ENCODE measurements around the gene AP5M1. TPM values are rescaled to one million over a fixed set of nuclear protein-coding genes. Genes with fewer than 3 reads are reported as not detected.

AP5M1 gene, protein sequence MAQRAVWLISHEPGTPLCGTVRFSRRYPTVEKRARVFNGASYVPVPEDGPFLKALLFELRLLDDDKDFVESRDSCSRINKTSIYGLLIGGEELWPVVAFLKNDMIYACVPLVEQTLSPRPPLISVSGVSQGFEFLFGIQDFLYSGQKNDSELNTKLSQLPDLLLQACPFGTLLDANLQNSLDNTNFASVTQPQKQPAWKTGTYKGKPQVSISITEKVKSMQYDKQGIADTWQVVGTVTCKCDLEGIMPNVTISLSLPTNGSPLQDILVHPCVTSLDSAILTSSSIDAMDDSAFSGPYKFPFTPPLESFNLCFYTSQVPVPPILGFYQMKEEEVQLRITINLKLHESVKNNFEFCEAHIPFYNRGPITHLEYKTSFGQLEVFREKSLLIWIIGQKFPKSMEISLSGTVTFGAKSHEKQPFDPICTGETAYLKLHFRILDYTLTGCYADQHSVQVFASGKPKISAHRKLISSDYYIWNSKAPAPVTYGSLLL
- total RNA-seq (2021) (18.5 and 28.3 TPM in 2 replicates), Bru-seq, nascent RNA (percentile 78 among the genes with signal in this experiment), BruChase-seq, experiment 1, labeled RNA remaining after a 2-hour chase (percentile 83 among the genes with signal in this experiment), BruChase-seq, experiment 2, labeled RNA remaining after a 6-hour chase (percentile 83 among the genes with signal in this experiment)
- long read RNA-seq, full-length matches to known transcripts: 24 of 31 reads
- long read RNA-seq, partial matches to known transcripts: 0 of 31 reads
- long read RNA-seq, other reads (novel, unspliced or antisense): 7 of 31 reads

DNA sequence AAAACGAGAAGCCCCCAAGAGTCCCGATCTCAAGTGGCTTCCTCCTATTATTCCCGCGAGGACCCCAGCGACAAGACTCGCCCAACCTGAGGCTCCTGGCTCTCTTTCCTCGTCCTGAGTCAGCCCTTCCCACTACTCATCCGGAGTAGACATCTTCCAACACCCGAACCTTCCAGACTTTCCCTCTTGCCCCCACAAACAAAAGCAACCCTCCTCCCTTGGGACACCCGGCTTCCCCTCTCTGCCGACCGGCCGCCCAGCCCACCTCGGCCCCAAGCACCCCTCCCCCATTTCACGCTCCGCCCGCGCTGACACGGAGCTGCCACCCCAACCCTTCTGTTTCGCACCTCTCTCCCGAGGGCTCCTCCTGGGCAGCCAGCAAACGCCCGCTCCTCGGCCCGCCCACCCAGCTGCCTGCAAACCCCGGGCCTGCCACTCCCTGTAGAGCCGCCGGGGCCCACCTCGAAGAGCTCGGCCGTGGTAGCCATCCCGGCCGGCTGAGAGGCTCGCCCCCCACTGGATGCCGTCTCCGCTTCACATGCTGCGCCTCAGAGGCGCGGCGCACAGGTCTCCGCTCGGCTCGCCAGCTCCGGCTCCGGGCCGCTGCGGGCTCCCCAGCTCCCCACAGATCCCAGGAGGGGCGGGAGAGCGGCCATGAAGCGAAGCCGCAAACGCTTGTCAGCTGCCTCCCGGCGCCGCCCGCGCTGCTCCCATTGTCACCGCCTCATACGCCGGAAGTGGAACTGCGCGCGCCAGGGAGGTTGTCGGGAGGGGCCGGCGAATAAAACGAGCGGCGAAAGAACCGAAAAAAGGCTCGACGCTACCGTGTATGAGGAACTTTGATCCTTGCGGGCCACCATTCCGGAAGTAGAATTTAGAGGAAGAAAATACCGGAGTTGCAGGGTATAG lies at the start of gene AP5M1, which contains the start of gene EXOC5:
Gene AP5M1 (plus strand): TSS at position 811 of the 909 bp plus-strand sequence. CDS start 344 bp downstream, outside the sequence.
Gene EXOC5 (minus strand): TSS at position 745 of the 909 bp plus-strand sequence. CDS start 257 bp downstream, at position 488.
- Histone ChIP-seq H3K4me2 (peak within 1 kb of the TSS; percentile 84), H3K4me1 (replicated peaks; ENCODE audit: insufficient read depth) (peaks cover 27% of the 10 kb centered on the region), H3K4me3 (peak within 1 kb of the TSS; percentile 83), H3K36me3 (ENCODE audit: low read depth) (0 out of 2 replicates have a peak, but pooled peaks cover under 1% of the 10 kb centered on the region), H3K9me2 (ENCODE audit: insufficient read depth) (no peaks in the 10 kb centered on the region), H3F3A (ENCODE audit: insufficient read depth, low read depth) (peaks cover 8% of the 10 kb centered on the region), H3K9me3 (ENCODE audit: insufficient read depth, low read depth) (no peaks in the 10 kb centered on the region), H2AFZ (peak within 1 kb of the TSS; percentile 94), H3K79me2 (ENCODE audit: low read depth) (peaks cover 81% of the 10 kb centered on the region), H4K20me1 (ENCODE audit: insufficient read depth) (no peaks in the 10 kb centered on the region; the same call in 1 of the 2 replicates), H3K27me3 (ENCODE audit: insufficient read depth, low read depth) (no peaks in the 10 kb centered on the region), H3K27ac (peak within 1 kb of the TSS; percentile 78)
- CTCF ChIA-PET: interaction anchor here (0.6 kb wide), 1 partner anchor 29 kb away, joined by 3 read pairs; no protein-coding TSS in a partner anchor
- POLR2A ChIA-PET (ENCODE audit: unreplicated experiment): interaction anchor here (0.6 kb wide), 1 partner anchor 31 kb away, joined by 6 read pairs; no protein-coding TSS in a partner anchor
- intact Hi-C loops (cut with micrococcal nuclease; ENCODE audit: unreplicated experiment): no loop called here
- TF ChIP-seq, protein P1, sequence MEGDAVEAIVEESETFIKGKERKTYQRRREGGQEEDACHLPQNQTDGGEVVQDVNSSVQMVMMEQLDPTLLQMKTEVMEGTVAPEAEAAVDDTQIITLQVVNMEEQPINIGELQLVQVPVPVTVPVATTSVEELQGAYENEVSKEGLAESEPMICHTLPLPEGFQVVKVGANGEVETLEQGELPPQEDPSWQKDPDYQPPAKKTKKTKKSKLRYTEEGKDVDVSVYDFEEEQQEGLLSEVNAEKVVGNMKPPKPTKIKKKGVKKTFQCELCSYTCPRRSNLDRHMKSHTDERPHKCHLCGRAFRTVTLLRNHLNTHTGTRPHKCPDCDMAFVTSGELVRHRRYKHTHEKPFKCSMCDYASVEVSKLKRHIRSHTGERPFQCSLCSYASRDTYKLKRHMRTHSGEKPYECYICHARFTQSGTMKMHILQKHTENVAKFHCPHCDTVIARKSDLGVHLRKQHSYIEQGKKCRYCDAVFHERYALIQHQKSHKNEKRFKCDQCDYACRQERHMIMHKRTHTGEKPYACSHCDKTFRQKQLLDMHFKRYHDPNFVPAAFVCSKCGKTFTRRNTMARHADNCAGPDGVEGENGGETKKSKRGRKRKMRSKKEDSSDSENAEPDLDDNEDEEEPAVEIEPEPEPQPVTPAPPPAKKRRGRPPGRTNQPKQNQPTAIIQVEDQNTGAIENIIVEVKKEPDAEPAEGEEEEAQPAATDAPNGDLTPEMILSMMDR (conservative IDR thresholded peaks at IDR 0.05): no peak
- no peak for TF ChIP-seq EZH2 (IDR thresholded peaks at IDR 0.05; ENCODE audit: low read depth)
- no TSS peak for BruUV-seq (replicated peaks)
- peak; percentile 83 to 87 for DNase-seq

DNA sequence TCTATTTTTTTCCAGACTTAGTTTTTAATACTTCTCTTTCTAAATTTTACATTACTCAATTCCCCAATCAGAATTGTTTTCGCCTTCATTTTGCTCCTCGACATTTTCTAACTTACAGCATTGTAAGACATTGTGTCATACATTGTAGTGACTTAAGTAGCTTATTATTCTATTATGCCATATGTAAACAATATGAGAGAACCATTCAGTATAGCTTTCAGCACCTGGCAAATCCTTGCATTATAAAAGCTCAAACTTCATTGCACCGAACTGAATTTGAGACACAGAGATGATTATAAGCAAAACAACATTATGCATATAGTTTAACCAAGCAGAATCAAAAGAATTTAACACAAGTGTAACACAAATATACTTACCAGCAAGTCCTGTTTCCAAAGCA lies 46.8 kb upstream of the AP5M1 start:
- Histone ChIP-seq H4K20me1 (ENCODE audit: insufficient read depth) (no peaks in the 10 kb centered on the region), H2AFZ (no peak overlapping the region), H3K79me2 (ENCODE audit: low read depth) (no peaks in the 10 kb centered on the region), H3K9me2 (ENCODE audit: insufficient read depth) (no peaks in the 10 kb centered on the region), H3K4me1 (replicated peaks; ENCODE audit: insufficient read depth) (no peaks in the 10 kb centered on the region), H3K27me3 (ENCODE audit: insufficient read depth, low read depth) (no peaks in the 10 kb centered on the region), H3K4me3 (no peak overlapping the region), H3K4me2 (no peak overlapping the region), H3K27ac (no peak overlapping the region), H3K9me3 (ENCODE audit: insufficient read depth, low read depth) (no peaks in the 10 kb centered on the region), H3F3A (ENCODE audit: insufficient read depth, low read depth) (no peaks in the 10 kb centered on the region; the same call in 1 of the 2 replicates), H3K36me3 (ENCODE audit: low read depth) (0 out of 2 replicates have a peak, but pooled peaks cover 5% of the 10 kb centered on the region)
- CTCF ChIA-PET: no interaction called here
- POLR2A ChIA-PET (ENCODE audit: unreplicated experiment): no interaction called here
- TF ChIP-seq, protein P1 (conservative IDR thresholded peaks at IDR 0.05): no peak
- TF ChIP-seq EZH2 (IDR thresholded peaks at IDR 0.05; ENCODE audit: low read depth): no peak
- no peak for DNase-seq
- intact Hi-C loops (cut with micrococcal nuclease; ENCODE audit: unreplicated experiment): no loop called here
- BruUV-seq (replicated peaks): no TSS peak

Measured in PC-9 (cell line).